Ovary (tissue), 9 donors: Measurements from ENCODE around the gene MYO5B. TPM values are rescaled to one million over a fixed set of nuclear protein-coding genes. Genes with fewer than 3 reads are reported as not detected.

Experiments used
- DNase-seq, 5 donors: peaks; one replicate each; pipeline ENCODE4 v3.0.0-alpha.2; 2019 to 2020
- H3K27ac ChIP-seq, 2 donors: fragments of 200-600 bp; one replicate each; pipeline versions ENCODE4 v1.5.1 to v1.8.0; 2019 to 2022
- H3K27me3 ChIP-seq: fragments of 200-600 bp; one replicate; pipeline ENCODE4 v1.8.0; 2022
- H3K36me3 ChIP-seq: fragments of 200-600 bp; sonication (generic); one replicate; pipeline ENCODE4 v1.5.1; 2019
- H3K4me1 ChIP-seq: one replicate; pipeline ENCODE4 v1.8.1; 2013; ENCODE audit warnings: mild to moderate bottlenecking, moderate library complexity; ENCODE audit not compliant: insufficient read depth
- H3K4me3 ChIP-seq: fragments of 200-600 bp; sonication (generic); one replicate; pipeline ENCODE4 v1.5.1; 2017
- H3K9me3 ChIP-seq, 2 donors: fragments of 200-600 bp in 1 of 2; sonication (generic) in 1 of 2; one replicate each; pipeline versions ENCODE4 v1.5.1 to v1.8.1; 2013 to 2019; ENCODE audit warnings: mild to moderate bottlenecking in 1 of 2, moderate library complexity in 1 of 2
- CTCF ChIP-seq, 3 donors: fragments of 450-650 bp in 2 of 3; fragments of 200-600 bp in 1 of 3; IDR thresholded peaks; one replicate each; pipeline versions ENCODE4 v1.5.1 to v1.8.0; 2016 to 2022; ENCODE audit warnings: antibody characterized with exemption in 3 of 3, mild to moderate bottlenecking in 1 of 3
- EP300 ChIP-seq: sonication (generic); formaldehyde crosslinking; IDR thresholded peaks from one replicate; pipeline ENCODE4 v1.6.1; 2017; ENCODE audit warnings: antibody characterized with exemption
- POLR2A ChIP-seq: fragments of 450-650 bp; IDR thresholded peaks from one replicate; pipeline ENCODE4 v1.6.1; 2017; ENCODE audit warnings: antibody characterized with exemption, mild to moderate bottlenecking, moderate library complexity
- WGBS, 3 donors: extraction: QIAGEN DNeasy Blood & Tissue Kit in 1 of 3; methylation state at CpG; one replicate each; pipeline versions ENCODE4 v1.1.5 to v1.1.7; 2013 to 2017; 5-methylcytosine and 5-hydroxymethylcytosine counted together
- intact Hi-C, 4 donors: fragments of 100-400 bp; cut with DNase I; formaldehyde crosslinking; loops; one replicate each; pipeline versions ENCODE4 v1.11.0 to v1.15.1; 2022 to 2023
- polyA plus RNA-seq, 2 donors: library from polyadenylated mRNA; stranded (reverse); fragments of 200-250 nt in 1 of 2; fragments of 350-450 nt in 1 of 2; fragmentation: Illumina TruSeq in 1 of 2; extraction: RNeasy Lipid Tissue Mini Kit (QIAGEN cat#74804) in 1 of 2; gene quantifications; one replicate each; pipeline ENCODE4 v1.2.3, GENCODE V29; 2013 to 2014
- total RNA-seq, 7 donors: library from RNA; depleted of rRNA in 2 of 7; stranded (reverse); fragments of >200 nt in 2 of 7; fragmentation: NEBNext Ultra II Directional in 3 of 7; extraction: Animal tissue kit (Norgen Biotek cat#: 25700) in 3 of 7; gene quantifications; one replicate each; pipeline versions ENCODE4 v1.1.0 to v1.2.4, GENCODE V29; 2016 to 2023
- donor health status: DM: no; HTN: no; CAD: no; lungs with moderate emphysema.
- donor health status: DM: no; HTN: no; CAD: no.
- donor health status: Bipolar disorder and iron deficiency.
- donor health status: DM: yes; HTN: yes; CAD: no.
- donor health status: DM: no; HTN: no; CAD: no.
- donor health status: DM: yes; HTN: yes; CAD: no.

MYO5B gene
- total and polyA plus RNA-seq, 9 donors, result 0.25 to 25.5 (median 1.5) TPM

- H3K4me3 ChIP-seq, result no peak overlapping the region
- TF ChIP-seq CTCF (IDR thresholded peaks at IDR 0.05), result no peak
- no peak for TF ChIP-seq EP300
- TF ChIP-seq POLR2A, result no peak
- WGBS, 3 donors, result 59 to 69% (median 64%) methylated on average over 1 of the region's 1 CpG
- intact Hi-C loops, result no loop called here
- DNase-seq, result no peak
- H3K27ac ChIP-seq, result no peak overlapping the region
- no peaks in the 10 kb centered on the region for H3K36me3 ChIP-seq
- H3K4me1 ChIP-seq, result peaks cover 8% of the 10 kb centered on the region
- no peaks in the 10 kb centered on the region for H3K27me3 ChIP-seq
- H3K9me3 ChIP-seq, result no peaks in the 10 kb centered on the region
Measured at GRCh38 chr18:50190926-50191325, 4.0 kb downstream of the MYO5B start.

- Histone ChIP-seq H3K4me3 (no peak overlapping the region), H3K27me3 (no peaks in the 10 kb centered on the region), H3K27ac (no peak overlapping the region), H3K9me3 (no peaks in the 10 kb centered on the region), H3K4me1 (peaks cover 8% of the 10 kb centered on the region), H3K36me3 (no peaks in the 10 kb centered on the region)
- no peak for TF ChIP-seq CTCF (IDR thresholded peaks at IDR 0.05)
- no peak for TF ChIP-seq EP300
- no peak for TF ChIP-seq POLR2A
- WGBS, 3 donors, result 38 to 69% (median 51%) methylated on average over 1 of the region's 1 CpG
- DNase-seq, result no peak
- intact Hi-C loops, result no loop called here
Measured at GRCh38 chr18:50190236-50190635, 4.7 kb downstream of the MYO5B start.

GRCh38 chr18:50189160-50189559 lies 5.8 kb downstream of the MYO5B start:
- intact Hi-C loops, result no loop called here
- no peaks in the 10 kb centered on the region for H3K36me3 ChIP-seq
- no peaks in the 10 kb centered on the region for H3K9me3 ChIP-seq
- H3K4me1 ChIP-seq, result peaks cover 3% of the 10 kb centered on the region
- no peak for DNase-seq
- no peak overlapping the region for H3K4me3 ChIP-seq
- no peaks in the 10 kb centered on the region for H3K27me3 ChIP-seq
- no peak overlapping the region for H3K27ac ChIP-seq
- 84 to 86% (median 85%) methylated on average over 1 of the region's 1 CpG for WGBS, 3 donors
- TF ChIP-seq CTCF (IDR thresholded peaks at IDR 0.05) (no peak), EP300 (no peak), POLR2A (no peak)

GRCh38 chr18:50188652-50189051 lies 6.3 kb downstream of the MYO5B start:
- DNase-seq, result no peak
- intact Hi-C loops, result no loop called here
- 79 to 94% (median 89%) methylated on average over 6 of the region's 6 CpGs for WGBS, 3 donors
- Histone ChIP-seq H3K27ac (no peak overlapping the region), H3K4me1 (no peaks in the 10 kb centered on the region), H3K4me3 (no peak overlapping the region), H3K27me3 (no peaks in the 10 kb centered on the region), H3K9me3 (no peaks in the 10 kb centered on the region), H3K36me3 (no peaks in the 10 kb centered on the region)
- TF ChIP-seq CTCF (IDR thresholded peaks at IDR 0.05), result no peak
- TF ChIP-seq EP300, result no peak
- TF ChIP-seq POLR2A, result no peak

GRCh38 chr18:50187659-50188058 lies 7.3 kb downstream of the MYO5B start:
- Histone ChIP-seq H3K27me3 (no peaks in the 10 kb centered on the region), H3K9me3 (no peaks in the 10 kb centered on the region), H3K27ac (no peak overlapping the region), H3K36me3 (no peaks in the 10 kb centered on the region), H3K4me3 (no peak overlapping the region), H3K4me1 (no peaks in the 10 kb centered on the region)
- 83 to 92% (median 84%) methylated on average over 3 of the region's 3 CpGs for WGBS, 3 donors
- intact Hi-C loops, result no loop called here
- no peak for TF ChIP-seq POLR2A
- TF ChIP-seq EP300, result no peak
- no peak for TF ChIP-seq CTCF (IDR thresholded peaks at IDR 0.05)
- no peak for DNase-seq
